AG08395 (cell line): Measurements from ENCODE around the gene AVL9.
"Not testable (repeated sequence)": the region's sequence is repeated elsewhere in the genome, so short reads cannot be mapped to it uniquely, and the experiment has no call there.

ENCODE experiments used
- DNase-seq: peaks from one replicate; pipeline ENCODE4 v3.0.0; 2012; ENCODE audit warnings: mixed read lengths, low spot score

The AVL9 gene

GRCh38 chr7:32495298-32496051 is at the start of gene AVL9:
AVL9 (plus strand) TSS chr7:32495489; CDS start chr7:32495710, 221 bp downstream.
- peak; percentile 98 for DNase-seq

DNA sequence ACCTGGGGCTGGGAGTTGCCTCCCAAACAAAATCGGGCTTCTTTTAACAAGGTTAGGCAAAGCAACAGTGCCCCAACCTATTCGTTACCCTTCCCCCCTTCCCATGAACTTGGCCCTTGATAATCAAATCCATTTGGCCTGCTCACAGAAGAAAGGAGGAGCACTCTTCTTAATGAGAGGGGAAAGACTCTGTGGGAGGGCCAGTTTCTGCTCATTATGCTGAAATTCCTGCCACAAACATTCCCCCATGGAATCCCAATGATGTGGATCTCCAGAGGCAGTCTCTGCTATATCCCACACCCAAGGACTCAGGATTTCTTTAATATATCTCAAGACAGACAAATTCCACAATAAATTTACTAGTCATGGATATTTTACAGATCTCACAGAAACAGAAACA is 48.1 kb upstream of the AVL9 start:
- DNase-seq = no peak

- DNase-seq = no peak
These were observed 41.8 kb upstream of the AVL9 start for GRCh38 chr7:32453341-32454011.

DNA sequence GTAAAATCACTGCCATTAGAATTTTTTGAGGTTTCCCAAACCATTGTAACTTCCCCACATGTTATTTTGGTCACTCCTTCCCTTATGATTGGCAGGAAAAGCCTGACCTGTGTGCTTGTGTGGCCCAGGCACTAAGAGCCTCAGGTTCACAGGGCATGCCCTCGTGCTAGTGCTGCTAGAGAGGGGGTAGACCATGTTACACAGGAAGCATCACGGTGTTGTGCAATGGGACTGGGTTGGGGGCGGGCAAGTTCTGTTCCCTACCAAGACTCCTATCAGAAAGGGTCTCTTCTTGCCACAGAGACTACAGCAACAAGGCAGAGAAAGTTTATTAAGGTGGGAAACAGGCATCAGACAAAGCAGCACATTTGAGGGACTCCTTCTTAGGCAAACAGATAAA is 37.3 kb upstream of the AVL9 start:
- DNase-seq = no peak

DNA sequence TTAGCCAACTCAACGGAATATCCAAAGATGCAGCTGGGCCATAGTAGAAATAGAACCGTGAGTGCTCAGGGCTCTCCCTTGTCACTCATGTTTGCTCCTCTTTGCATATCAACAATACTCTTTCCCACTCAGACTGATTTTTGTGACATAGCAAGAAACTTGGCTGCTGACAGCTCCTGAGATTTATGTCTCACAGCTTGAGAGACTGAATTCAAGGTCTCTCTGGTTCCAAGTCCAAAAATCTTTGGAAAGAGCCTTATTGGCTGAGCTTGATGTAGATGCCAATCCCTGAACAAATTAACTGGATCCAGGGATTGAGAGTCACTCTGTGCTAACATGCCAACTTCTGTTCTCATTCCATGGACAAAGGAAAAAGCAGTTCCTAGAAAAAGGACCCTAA is 35.5 kb upstream of the AVL9 start:
- no peak for DNase-seq

GRCh38 chr7:32461484-32461883 is 33.8 kb upstream of the AVL9 start:
- no peak for DNase-seq

- DNase-seq = no peak
These were observed 32.8 kb upstream of the AVL9 start for GRCh38 chr7:32462451-32462850.

DNA sequence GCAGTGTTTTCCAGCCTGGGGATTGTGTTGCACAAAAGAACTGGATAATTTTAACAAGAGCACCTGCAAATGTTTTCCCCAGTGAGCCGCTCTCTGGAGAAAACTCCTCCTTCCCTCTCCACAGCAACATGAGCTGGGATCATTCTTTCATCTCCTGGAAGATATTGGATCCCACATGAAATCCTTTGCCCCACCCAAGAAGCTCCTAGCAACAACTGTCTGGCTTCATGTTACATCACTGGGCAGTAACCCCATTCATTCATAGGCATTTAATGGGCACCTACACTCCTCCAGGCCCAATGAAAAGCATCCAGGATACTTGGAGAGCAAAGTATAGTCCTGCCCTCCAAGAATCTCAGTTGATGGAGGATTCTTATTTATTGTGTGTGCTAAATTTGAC is 32.3 kb upstream of the AVL9 start:
- DNase-seq = no peak

GRCh38 chr7:32464641-32465416 is 30.5 kb upstream of the AVL9 start:
- not testable (repeated sequence) for DNase-seq

GRCh38 chr7:32470004-32470403 is 25.3 kb upstream of the AVL9 start:
- not testable (repeated sequence) for DNase-seq

DNA sequence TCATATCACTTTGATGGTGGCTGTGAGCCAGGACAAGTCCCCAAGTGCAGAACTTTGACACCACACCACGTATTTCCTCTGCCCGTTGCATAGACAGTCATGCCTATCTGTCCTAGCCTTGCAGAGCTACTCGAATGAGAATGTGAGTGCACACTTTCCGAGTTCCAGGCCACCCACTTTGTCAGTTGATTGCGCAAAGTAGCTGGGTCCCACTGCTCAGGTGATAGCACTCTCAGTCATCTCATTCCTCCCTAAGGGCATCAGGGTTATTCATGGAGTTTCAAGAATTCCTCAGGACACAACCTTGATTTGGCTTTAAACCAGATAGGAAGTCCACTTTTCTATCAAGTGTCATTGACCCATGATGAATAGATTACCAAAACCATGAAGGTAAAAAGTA is 24.4 kb upstream of the AVL9 start:
- no peak for DNase-seq

- no peak for DNase-seq
These were observed 23.3 kb upstream of the AVL9 start for GRCh38 chr7:32472015-32472414.

DNA sequence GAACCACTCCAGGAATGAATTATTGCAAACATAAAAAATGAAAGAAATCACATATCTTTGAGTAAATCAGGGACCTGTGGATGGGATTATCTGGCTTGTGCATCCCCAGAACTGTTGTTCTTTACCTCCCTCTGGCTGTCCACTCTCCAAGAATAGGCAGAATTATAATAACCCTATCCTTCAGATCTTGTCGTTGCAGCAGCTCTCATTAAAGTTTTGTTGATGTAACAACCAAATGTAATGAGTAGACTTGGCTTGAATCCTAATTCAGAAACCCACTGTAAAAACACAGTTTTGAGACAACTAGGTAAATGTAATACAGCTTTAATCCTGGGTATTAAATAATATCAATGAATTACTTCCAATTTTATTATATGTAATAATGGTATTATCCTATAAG is 21.3 kb upstream of the AVL9 start:
- DNase-seq = no peak

DNA sequence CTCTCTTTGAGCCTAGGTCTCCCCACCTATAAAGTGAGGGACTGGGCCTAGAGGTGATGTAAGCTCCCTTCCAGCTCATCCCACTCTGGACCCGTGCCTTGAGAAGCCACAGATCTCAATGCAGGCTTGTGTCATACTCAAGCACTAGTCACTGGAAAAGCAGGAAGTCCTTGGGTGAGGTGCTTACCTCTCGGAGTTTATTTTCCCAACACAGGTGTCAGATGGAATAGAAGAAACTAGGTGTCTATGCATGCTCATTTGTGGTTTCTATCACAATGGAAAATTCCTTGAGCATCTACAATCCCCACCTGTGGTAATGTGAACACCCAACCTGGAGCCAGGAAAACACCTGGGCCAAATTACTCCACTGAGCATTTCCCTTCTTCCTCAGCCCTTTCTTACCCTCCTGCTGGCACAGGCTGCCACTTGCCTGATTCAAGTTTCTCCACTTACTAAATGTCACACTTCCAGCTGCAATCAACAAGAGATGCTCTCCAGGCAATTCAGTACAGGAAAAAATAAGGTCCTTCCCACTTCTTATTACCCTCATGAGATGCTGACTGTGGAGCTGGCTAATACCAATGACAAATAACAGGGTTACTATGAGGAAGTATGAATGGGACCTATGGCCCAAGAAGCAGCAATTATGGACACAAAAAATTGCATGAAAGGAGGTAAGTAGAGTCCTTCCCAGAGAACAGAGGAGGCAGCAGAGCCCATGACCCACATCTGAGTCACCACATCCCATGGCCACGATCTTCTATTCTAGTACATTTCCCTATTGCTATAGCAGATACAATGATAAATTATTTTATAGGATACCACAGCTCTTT is 18.3 kb upstream of the AVL9 start:
- DNase-seq = no peak

DNA sequence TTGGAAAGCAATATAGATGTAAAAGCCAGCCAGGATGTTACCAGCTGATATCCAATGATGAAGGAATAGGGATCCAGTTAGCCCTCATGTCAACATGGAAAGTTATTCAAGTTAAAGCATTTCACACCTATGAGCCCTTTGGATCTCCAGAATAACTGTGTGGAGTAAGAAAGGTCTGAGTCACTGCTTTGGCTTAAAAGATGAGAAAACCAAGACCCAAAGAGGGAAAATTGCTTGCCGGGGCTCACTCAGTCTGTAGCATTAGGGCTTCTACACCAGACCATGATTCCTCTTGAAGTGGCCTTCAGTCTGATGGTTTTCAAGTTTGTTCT is 17.7 kb upstream of the AVL9 start:
- DNase-seq = no peak

- peak; percentile 76 for DNase-seq
These were observed 15.6 kb upstream of the AVL9 start for GRCh38 chr7:32479574-32480200.

DNA sequence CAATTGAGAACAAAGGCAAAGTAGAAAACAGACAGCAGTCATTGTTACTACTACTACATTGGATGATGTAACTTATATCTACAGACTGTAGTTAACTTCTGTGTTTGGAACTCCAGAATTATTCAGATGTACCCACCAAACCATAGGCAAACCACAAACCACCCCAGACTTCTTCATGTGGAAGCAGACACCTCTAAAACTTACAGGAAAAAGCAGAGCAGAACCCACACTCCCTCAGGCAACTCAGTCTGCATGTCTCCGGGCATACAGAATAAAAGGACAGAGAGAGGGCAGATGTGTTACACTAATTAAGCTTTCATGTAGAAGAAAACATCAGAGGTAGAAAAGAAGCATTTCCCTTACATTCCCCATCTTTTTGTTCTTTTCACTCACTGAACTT is 14.1 kb upstream of the AVL9 start:
- no peak for DNase-seq

GRCh38 chr7:32481921-32482320 is 13.4 kb upstream of the AVL9 start:
- DNase-seq = no peak

- DNase-seq = no peak
These were observed 5.5 kb upstream of the AVL9 start for GRCh38 chr7:32489788-32490126.

DNA sequence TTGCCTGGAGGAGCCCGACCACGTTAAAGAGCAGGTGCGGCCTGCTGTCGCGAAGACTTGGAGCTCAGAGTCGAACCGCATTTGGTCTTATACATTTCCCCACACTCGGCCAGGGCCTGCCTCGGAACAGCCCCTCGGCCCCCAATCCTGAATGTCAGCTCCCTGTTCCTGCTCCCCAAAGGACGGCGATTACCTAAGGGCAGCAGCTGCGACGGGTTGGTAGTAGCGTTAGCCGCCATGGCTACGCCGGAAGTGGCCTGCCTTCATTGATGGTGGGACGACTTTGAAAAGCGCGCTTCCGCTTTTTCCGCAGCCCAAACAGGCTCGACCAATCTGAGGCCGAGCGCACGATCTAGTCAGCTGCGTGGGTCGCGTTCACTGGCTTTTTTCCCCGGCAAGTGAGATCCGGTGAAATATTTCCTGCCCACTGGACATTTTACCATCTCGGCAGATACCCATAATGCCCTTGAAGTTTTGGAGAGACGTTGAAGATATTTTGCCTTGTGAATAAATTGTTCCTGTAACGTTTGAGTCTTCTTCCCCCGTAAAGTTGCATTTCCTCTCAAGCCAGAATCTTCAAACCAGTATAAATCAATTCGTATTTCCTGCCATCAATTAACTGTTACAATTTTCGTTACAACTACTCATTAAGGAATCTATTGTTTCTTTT is 5.0 kb upstream of the AVL9 start, which contains the start of gene LSM5:
Gene LSM5, minus strand, starts transcription at position 254 of the 670 bp plus-strand sequence. Its CDS starts 15 bp downstream, at position 239.
- DNase-seq = peak; percentile 89

GRCh38 chr7:32494946-32495297 is 367 bp upstream of the AVL9 start:
- DNase-seq = no peak
